HepG2 (cell line): ENCODE measurements around the gene HSD3B7. TPM values are rescaled to one million over a fixed set of nuclear protein-coding genes. Genes with fewer than 3 reads are reported as not detected.
A peak's percentile ranks its signal among the peaks of the same experiment; 100 is the strongest.

Experiments
- DPF2 ChIP-seq: sonication (generic); formaldehyde crosslinking; IDR thresholded peaks from 2 replicates; pipeline ENCODE4 v1.4.0; 2020; ENCODE audit warnings: mild to moderate bottlenecking, low read depth, missing genetic modification reagents, borderline replicate concordance
- FOXC1 ChIP-seq: sonication (generic); formaldehyde crosslinking; IDR thresholded peaks from 2 replicates; pipeline ENCODE4 v1.8.0; 2022; ENCODE audit warnings: mild to moderate bottlenecking, missing genetic modification reagents, borderline replicate concordance
- HOXA9 ChIP-seq: sonication (generic); formaldehyde crosslinking; IDR thresholded peaks from 2 replicates; pipeline ENCODE4 v1.8.1; 2022; ENCODE audit warnings: missing genetic modification reagents, mild to moderate bottlenecking, moderate library complexity, borderline replicate concordance
- KDM5B ChIP-seq: sonication (generic); formaldehyde crosslinking; IDR thresholded peaks from 2 replicates; pipeline ENCODE4 v1.4.0; 2020; ENCODE audit warnings: missing genetic modification reagents, mild to moderate bottlenecking, borderline replicate concordance
- PLRG1 ChIP-seq: fragments of 450-650 bp; conservative IDR thresholded peaks from 2 replicates; pipeline ENCODE4 v1.6.1; 2016
- PLSCR1 ChIP-seq: sonication (generic); formaldehyde crosslinking; IDR thresholded peaks from 2 replicates; pipeline ENCODE4 v1.5.0; 2020; ENCODE audit warnings: missing genetic modification reagents, mild to moderate bottlenecking, borderline replicate concordance
- THAP9 ChIP-seq: sonication (generic); formaldehyde crosslinking; IDR thresholded peaks from 2 replicates; pipeline ENCODE4; 2020; ENCODE audit warnings: missing genetic modification reagents, mild to moderate bottlenecking, borderline replicate concordance
- ZBTB2 ChIP-seq: sonication (generic); formaldehyde crosslinking; IDR thresholded peaks from 2 replicates; pipeline ENCODE4 v1.8.0; 2022; ENCODE audit warnings: low read depth, missing genetic modification reagents
- ZNF142 ChIP-seq: sonication (generic); formaldehyde crosslinking; IDR thresholded peaks from 2 replicates; pipeline ENCODE4 v1.4.0; 2020; ENCODE audit warnings: missing genetic modification reagents
- ZNF335 ChIP-seq: sonication (generic); formaldehyde crosslinking; IDR thresholded peaks from 2 replicates; pipeline ENCODE4 v1.4.0; 2020; ENCODE audit warnings: missing genetic modification reagents
- ZNF572 ChIP-seq: sonication (generic); formaldehyde crosslinking; IDR thresholded peaks from 2 replicates; pipeline ENCODE4 v1.5.1; 2020; ENCODE audit warnings: mild to moderate bottlenecking, missing genetic modification reagents
- ZNF776 ChIP-seq: sonication (generic); formaldehyde crosslinking; IDR thresholded peaks from 2 replicates; pipeline ENCODE4 v1.4.0; 2020; ENCODE audit warnings: mild to moderate bottlenecking, missing genetic modification reagents
- ZXDC ChIP-seq: sonication (generic); formaldehyde crosslinking; IDR thresholded peaks from 2 replicates; pipeline ENCODE4 v1.5.0; 2020; ENCODE audit warnings: mild to moderate bottlenecking, missing genetic modification reagents
- polyA plus RNA-seq, 8 experiments: library from polyadenylated mRNA; depleted of rRNA in 3 of 8; stranded (reverse) in 7 of 8; unstranded in 1 of 8; fragments of >200 nt; fragmentation: Illumina TruSeq in 4 of 8; extraction: Trizol in 4 of 8; gene quantifications; 2 replicates each; pipeline versions ENCODE4 v1.2.1 to v1.2.3, GENCODE V29; 2011 to 2016; ENCODE audit warnings: low read depth in 4 of 8, missing spikeins in 1 of 8, mixed read lengths in 1 of 8; ENCODE audit not compliant: insufficient read depth in 1 of 8
- total RNA-seq, 5 experiments: library from RNA; depleted of rRNA; stranded (reverse); fragments of >200 nt; fragmentation: Illumina TruSeq; extraction: Trizol; gene quantifications; 2 replicates each; pipeline ENCODE4 v1.2.3, GENCODE V29; 2016; ENCODE audit warnings: low read depth in 1 of 5

The HSD3B7 gene
- total and polyA plus RNA-seq, 2 of the 13 experiments (the other 11 are each of a cell fraction or from before 2014, with no cell fraction given): 32.9 to 69.7 TPM

- TF ChIP-seq ZNF142 (CRISPR knock-in tag): no peak
- TF ChIP-seq ZBTB2 (CRISPR knock-in tag): no peak
- no peak for TF ChIP-seq ZXDC (CRISPR knock-in tag)
- TF ChIP-seq ZNF572 (CRISPR knock-in tag): no peak
- TF ChIP-seq KDM5B (CRISPR knock-in tag): no peak
- 0 out of 2 replicates have a peak, but pooled peaks have one; percentile 9 for TF ChIP-seq HOXA9 (CRISPR knock-in tag)
- TF ChIP-seq ZNF776 (CRISPR knock-in tag): no peak
- 0 out of 2 replicates have a peak, but pooled peaks have one; percentile 38 for TF ChIP-seq THAP9 (CRISPR knock-in tag)
- TF ChIP-seq DPF2 (CRISPR knock-in tag): no peak
- no peak for TF ChIP-seq FOXC1 (CRISPR knock-in tag)
- no peak for TF ChIP-seq PLSCR1
- TF ChIP-seq ZNF335 (CRISPR knock-in tag): no peak
- no peak for TF ChIP-seq PLRG1
These were observed 26.6 kb upstream of the HSD3B7 start (continued) for GRCh38 chr16:30958175-30959079.
